ENCODE data around the gene CTBP1.

- TF ChIP-seq EZH2 (IDR thresholded peaks at IDR 0.05; ENCODE audit: insufficient read depth, poor library complexity, severe bottlenecking), result no peak
- no peak for TF ChIP-seq EZH2phosphoT487 (IDR thresholded peaks at IDR 0.05; ENCODE audit: insufficient read depth, low read depth)
Measured at GRCh38 chr4:1202526-1203011, 46.4 kb downstream of the CTBP1 start.

Data from GM23248 (cell line).